ENCODE data around the gene VEPH1.

Gene VEPH1
- 0 reads per million in 3 donors for total RNA-seq

DNA sequence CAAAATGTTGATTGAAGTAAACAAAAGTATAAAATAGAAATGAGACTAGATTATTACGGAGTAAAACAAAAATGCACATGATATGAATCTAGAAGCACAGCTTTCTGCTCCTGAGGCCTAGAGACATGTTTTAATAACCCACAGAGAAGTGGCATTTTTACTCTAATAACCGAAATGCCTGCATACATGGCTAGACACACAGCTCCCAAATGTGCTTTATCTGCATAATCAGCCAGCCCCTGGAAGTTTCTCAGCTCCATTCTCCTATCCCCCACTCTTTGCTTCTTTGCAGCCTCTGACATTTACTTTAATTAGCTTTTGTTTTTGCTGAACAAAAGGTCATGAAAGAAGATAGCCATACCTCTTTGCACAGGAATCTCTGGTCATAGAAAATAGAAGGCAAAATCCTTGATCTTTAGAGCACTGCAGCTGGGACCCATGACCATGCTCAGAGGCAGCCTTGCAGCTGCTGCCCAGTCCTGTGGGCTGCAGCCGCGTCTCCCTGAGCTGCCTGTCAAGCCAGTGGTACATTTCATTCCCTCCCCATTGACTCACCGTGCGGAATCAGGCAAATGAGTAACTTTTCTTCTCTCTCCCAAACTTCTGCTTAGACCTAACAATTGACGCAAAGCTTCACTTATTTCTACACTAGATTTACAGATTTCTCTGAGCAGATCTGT lies at the start of gene VEPH1:
Gene VEPH1, minus strand, starts transcription at position 501 of the 680 bp plus-strand sequence. CDS start 8,067 bp downstream, outside the sequence.
- no peaks in the 10 kb centered on the region for H3K9me3 ChIP-seq (ENCODE audit: control insufficient read depth, low read length)
- H3K27me3 ChIP-seq (replicated peaks; ENCODE audit: control insufficient read depth, insufficient read depth, low read length, poor library complexity, severe bottlenecking), result no peaks in the 10 kb centered on the region
- DNase-seq, result no peak
- no peak within 1 kb of the TSS for H3K4me3 ChIP-seq (ENCODE audit: insufficient read depth, low read depth, low read length, poor library complexity, severe bottlenecking)
- no peak within 1 kb of the TSS for H3K27ac ChIP-seq (ENCODE audit: insufficient read depth, low read length, poor library complexity, severe bottlenecking)
- no peaks in the 10 kb centered on the region for H3K36me3 ChIP-seq (ENCODE audit: control insufficient read depth, insufficient read depth, low read length)
- H3K4me1 ChIP-seq (ENCODE audit: control insufficient read depth, insufficient read depth, low read length, poor library complexity, severe bottlenecking), result no peaks in the 10 kb centered on the region

DNA sequence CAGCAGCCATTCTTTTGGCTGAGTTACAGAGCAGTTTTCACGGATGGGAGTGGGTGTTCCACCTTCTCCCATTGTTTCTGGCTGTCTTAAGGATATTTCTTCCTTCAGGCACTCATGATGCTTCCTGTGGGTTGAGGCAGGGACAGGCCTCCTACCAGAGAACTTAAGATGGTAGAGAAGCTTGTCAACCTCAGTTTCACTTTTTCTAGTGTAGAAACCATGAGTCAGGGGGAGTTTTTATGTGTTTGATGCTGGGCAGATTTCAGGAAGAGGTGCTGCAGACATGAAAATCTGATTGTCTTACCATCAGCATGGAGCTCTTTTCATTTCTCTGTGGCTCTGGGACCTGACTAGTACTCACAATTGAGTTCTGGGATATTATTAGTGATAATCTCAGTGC lies 48.7 kb upstream of the VEPH1 start:
- DNase-seq, result no peak
- H3K36me3 ChIP-seq (ENCODE audit: control insufficient read depth, insufficient read depth, low read length), result no peaks in the 10 kb centered on the region
- no peaks in the 10 kb centered on the region for H3K27me3 ChIP-seq (replicated peaks; ENCODE audit: control insufficient read depth, insufficient read depth, low read length, poor library complexity, severe bottlenecking)
- H3K9me3 ChIP-seq (ENCODE audit: control insufficient read depth, low read length), result no peaks in the 10 kb centered on the region
- no peak overlapping the region for H3K27ac ChIP-seq (ENCODE audit: insufficient read depth, low read length, poor library complexity, severe bottlenecking)
- no peak overlapping the region for H3K4me3 ChIP-seq (ENCODE audit: insufficient read depth, low read depth, low read length, poor library complexity, severe bottlenecking)
- H3K4me1 ChIP-seq (ENCODE audit: control insufficient read depth, insufficient read depth, low read length, poor library complexity, severe bottlenecking), result no peaks in the 10 kb centered on the region

DNA sequence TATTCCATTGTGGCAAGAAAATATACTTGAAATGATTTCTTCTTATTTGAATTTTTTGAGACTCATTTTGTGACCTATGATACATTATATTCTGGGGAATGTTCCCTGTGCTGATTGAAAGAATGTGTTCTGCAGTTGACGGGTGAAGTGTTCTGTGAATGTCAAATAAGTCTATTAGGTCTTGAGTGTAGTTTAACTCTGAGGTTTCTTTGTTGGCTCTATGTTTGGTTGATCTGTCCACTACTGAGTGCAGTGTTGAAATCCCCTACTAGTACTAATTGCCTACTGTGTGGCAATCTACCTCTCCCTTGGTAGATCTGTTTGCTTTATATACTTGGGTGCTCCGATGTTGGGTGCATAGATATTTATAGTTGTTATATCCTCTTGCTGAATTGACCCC lies 46.3 kb upstream of the VEPH1 start:
- Histone ChIP-seq H3K27me3 (replicated peaks; ENCODE audit: control insufficient read depth, insufficient read depth, low read length, poor library complexity, severe bottlenecking) (no peaks in the 10 kb centered on the region), H3K4me3 (ENCODE audit: insufficient read depth, low read depth, low read length, poor library complexity, severe bottlenecking) (no peak overlapping the region), H3K9me3 (ENCODE audit: control insufficient read depth, low read length) (no peaks in the 10 kb centered on the region), H3K36me3 (ENCODE audit: control insufficient read depth, insufficient read depth, low read length) (no peaks in the 10 kb centered on the region), H3K4me1 (ENCODE audit: control insufficient read depth, insufficient read depth, low read length, poor library complexity, severe bottlenecking) (no peaks in the 10 kb centered on the region), H3K27ac (ENCODE audit: insufficient read depth, low read length, poor library complexity, severe bottlenecking) (no peak overlapping the region)
- no peak for DNase-seq

DNA sequence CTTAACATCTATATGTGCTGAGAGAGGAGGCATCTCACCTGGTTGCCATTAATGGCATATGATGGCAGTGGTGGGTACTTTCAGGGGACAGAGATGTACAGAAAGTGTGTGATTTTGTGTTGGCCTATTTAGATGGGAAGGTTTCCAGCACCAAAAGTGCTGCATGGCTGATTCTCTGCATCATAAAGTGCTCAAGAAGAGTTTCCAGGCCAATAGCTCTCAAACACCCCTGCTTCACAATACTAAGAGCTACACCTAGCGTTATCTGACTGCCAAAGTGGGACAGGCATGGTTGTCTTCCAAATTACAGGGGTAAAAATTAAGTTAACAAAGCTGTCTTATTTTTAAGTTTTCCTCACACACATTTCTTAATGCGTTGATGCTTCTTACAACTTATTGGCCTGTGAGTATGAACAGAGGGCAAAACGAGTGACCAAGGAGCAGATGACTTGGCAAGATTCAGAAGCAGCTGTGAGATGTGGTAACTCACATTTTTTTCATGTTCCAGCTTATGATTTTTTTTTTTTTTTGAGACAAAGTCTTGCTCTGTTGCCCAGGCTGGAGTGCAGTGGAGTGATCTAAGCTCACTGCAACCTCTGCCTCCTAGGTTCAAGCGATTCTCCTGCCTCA lies 41.4 kb upstream of the VEPH1 start:
- H3K9me3 ChIP-seq (ENCODE audit: control insufficient read depth, low read length), result no peaks in the 10 kb centered on the region

DNA sequence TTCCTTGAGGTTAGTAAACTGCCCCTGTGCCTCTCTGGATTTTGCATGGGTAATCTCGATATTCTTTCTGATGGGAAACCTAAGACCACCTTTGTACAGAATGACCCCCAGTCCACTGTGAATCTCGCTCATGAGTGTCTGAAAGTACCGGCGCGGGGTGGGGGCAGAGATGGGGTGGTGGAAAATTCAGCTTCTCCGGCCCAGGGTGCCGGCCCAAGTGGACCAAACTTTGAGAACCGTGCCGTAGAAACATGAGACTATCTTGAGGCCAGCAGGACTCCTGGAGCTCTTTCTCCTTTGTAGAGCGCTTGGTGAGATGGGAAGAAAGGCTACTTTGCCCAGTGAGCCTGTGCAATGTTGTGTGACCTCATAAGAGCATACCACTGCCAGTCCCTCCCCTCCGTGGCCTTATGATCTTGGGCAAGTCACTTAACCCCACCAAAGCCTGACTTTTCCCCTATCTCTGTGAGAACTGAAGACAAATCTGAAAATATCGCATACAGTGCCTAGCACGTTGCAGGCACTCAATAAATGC lies 40.4 kb upstream of the VEPH1 start:
- Histone ChIP-seq H3K36me3 (ENCODE audit: control insufficient read depth, insufficient read depth, low read length) (no peaks in the 10 kb centered on the region), H3K4me1 (ENCODE audit: control insufficient read depth, insufficient read depth, low read length, poor library complexity, severe bottlenecking) (no peaks in the 10 kb centered on the region), H3K9me3 (ENCODE audit: control insufficient read depth, low read length) (no peaks in the 10 kb centered on the region), H3K27me3 (replicated peaks; ENCODE audit: control insufficient read depth, insufficient read depth, low read length, poor library complexity, severe bottlenecking) (no peaks in the 10 kb centered on the region), H3K27ac (ENCODE audit: insufficient read depth, low read length, poor library complexity, severe bottlenecking) (no peak overlapping the region), H3K4me3 (ENCODE audit: insufficient read depth, low read depth, low read length, poor library complexity, severe bottlenecking) (no peak overlapping the region)
- no peak for DNase-seq

More for the DNA sequence above, 41.4 kb upstream of the VEPH1 start:
- Histone ChIP-seq H3K27me3 (replicated peaks; ENCODE audit: control insufficient read depth, insufficient read depth, low read length, poor library complexity, severe bottlenecking) (no peaks in the 10 kb centered on the region), H3K4me3 (ENCODE audit: insufficient read depth, low read depth, low read length, poor library complexity, severe bottlenecking) (no peak overlapping the region), H3K27ac (ENCODE audit: insufficient read depth, low read length, poor library complexity, severe bottlenecking) (no peak overlapping the region), H3K36me3 (ENCODE audit: control insufficient read depth, insufficient read depth, low read length) (no peaks in the 10 kb centered on the region), H3K4me1 (ENCODE audit: control insufficient read depth, insufficient read depth, low read length, poor library complexity, severe bottlenecking) (no peaks in the 10 kb centered on the region)
- DNase-seq, result no peak

DNA sequence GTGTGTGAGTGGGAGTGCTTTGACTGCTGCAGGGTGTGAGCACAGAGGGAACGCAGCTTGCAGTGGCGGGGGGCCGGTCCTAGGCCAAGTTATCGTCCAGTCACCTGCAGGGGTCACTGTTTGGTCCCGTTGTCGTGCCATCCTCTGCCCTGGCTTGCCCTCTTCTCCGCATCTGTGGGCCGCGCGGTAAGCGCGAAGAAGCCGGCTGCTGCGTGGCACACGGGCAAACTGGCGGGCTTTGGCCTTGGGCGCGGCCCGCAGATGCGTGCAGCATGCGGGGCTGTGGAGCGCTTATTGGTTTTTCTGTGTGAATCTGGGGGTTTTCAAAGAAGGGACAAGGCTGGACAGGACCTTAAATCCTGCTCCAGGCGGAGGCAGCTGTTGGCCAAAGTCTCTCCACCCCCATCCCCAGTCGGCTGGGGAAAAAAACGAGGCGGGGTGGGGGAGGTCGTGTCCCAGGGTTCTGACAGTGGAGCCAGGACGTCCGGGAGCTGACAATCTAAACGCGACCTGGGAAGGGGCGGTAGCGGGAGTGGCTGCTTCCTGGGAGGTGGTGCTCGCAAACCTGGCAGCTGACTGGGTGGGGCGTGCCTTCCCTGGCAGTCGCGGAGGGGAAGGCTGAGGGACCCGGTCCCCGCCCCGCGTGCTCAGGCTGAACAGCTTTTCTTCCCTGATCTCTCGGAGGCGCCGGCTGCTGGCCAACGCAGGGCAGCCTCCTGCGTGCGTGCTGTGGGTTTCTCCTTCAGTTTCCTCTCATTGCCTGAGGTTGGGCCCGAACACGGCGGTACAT lies 39.7 kb upstream of the VEPH1 start:
- H3K4me3 ChIP-seq (ENCODE audit: insufficient read depth, low read depth, low read length, poor library complexity, severe bottlenecking), result no peak overlapping the region
- no peak for DNase-seq
- no peaks in the 10 kb centered on the region for H3K9me3 ChIP-seq (ENCODE audit: control insufficient read depth, low read length)
- no peaks in the 10 kb centered on the region for H3K36me3 ChIP-seq (ENCODE audit: control insufficient read depth, insufficient read depth, low read length)
- H3K27me3 ChIP-seq (replicated peaks; ENCODE audit: control insufficient read depth, insufficient read depth, low read length, poor library complexity, severe bottlenecking), result no peaks in the 10 kb centered on the region
- H3K4me1 ChIP-seq (ENCODE audit: control insufficient read depth, insufficient read depth, low read length, poor library complexity, severe bottlenecking), result no peaks in the 10 kb centered on the region
- no peak overlapping the region for H3K27ac ChIP-seq (ENCODE audit: insufficient read depth, low read length, poor library complexity, severe bottlenecking)

DNA sequence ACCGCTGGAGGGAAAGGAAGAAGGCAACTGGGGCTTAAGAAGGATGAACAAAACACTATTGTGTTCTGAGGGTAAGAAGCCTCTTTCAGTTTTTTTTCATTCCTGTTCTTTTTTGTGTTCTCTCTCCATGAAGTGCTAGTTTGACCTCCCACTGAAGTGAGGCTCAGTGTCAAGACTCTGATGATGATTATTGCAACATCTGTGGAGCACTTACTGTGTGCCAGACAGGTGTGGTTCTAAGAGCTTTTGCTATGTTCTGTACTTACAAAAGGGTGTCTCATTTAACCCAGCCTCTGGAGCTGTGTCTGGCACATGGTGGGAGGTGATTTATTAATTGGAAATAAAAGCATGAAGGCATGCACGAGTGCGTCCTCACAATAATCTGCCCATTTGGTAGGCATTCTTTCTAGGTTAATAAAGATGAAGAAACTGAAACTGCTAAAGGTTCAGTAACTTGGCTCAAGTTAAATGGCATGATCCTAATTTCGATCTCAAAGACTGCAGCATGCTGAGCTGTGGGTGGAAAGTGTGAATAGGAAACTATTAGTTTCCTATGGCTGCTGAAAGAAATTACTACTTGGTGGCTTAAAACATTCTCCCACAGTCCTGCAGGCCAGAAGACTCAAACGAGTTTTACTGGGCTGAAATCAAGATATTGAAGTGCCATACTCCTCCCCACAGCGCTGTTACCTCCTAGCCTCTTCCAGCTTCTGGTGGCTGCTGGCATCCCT lies 38.5 kb upstream of the VEPH1 start:
- no peaks in the 10 kb centered on the region for H3K4me1 ChIP-seq (ENCODE audit: control insufficient read depth, insufficient read depth, low read length, poor library complexity, severe bottlenecking)
- H3K4me3 ChIP-seq (ENCODE audit: insufficient read depth, low read depth, low read length, poor library complexity, severe bottlenecking), result no peak overlapping the region
- no peak overlapping the region for H3K27ac ChIP-seq (ENCODE audit: insufficient read depth, low read length, poor library complexity, severe bottlenecking)
- no peaks in the 10 kb centered on the region for H3K27me3 ChIP-seq (replicated peaks; ENCODE audit: control insufficient read depth, insufficient read depth, low read length, poor library complexity, severe bottlenecking)
- H3K9me3 ChIP-seq (ENCODE audit: control insufficient read depth, low read length), result no peaks in the 10 kb centered on the region
- DNase-seq, result no peak
- no peaks in the 10 kb centered on the region for H3K36me3 ChIP-seq (ENCODE audit: control insufficient read depth, insufficient read depth, low read length)

DNA sequence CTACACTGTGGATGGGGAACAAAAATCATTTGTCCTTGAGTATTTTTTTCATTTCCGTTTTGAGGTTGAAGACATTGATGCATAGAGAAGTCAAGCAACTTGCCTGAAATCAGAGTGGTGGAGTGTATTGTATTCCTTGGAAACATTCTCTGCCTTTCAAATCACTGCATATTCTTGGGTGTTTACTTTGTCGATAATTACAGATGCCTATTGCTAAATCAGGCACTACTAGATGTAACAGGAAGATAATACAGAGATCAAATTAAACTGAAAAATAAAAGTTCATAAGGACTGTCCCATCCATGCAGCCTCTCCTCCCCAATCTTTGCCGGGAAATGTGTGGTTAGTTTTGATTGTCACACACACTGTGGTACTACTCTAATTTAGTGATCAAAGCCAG lies 37.4 kb upstream of the VEPH1 start:
- DNase-seq, result no peak
- no peaks in the 10 kb centered on the region for H3K36me3 ChIP-seq (ENCODE audit: control insufficient read depth, insufficient read depth, low read length)
- H3K9me3 ChIP-seq (ENCODE audit: control insufficient read depth, low read length), result no peaks in the 10 kb centered on the region
- H3K27me3 ChIP-seq (replicated peaks; ENCODE audit: control insufficient read depth, insufficient read depth, low read length, poor library complexity, severe bottlenecking), result no peaks in the 10 kb centered on the region
- no peak overlapping the region for H3K27ac ChIP-seq (ENCODE audit: insufficient read depth, low read length, poor library complexity, severe bottlenecking)
- no peaks in the 10 kb centered on the region for H3K4me1 ChIP-seq (ENCODE audit: control insufficient read depth, insufficient read depth, low read length, poor library complexity, severe bottlenecking)
- no peak overlapping the region for H3K4me3 ChIP-seq (ENCODE audit: insufficient read depth, low read depth, low read length, poor library complexity, severe bottlenecking)

DNA sequence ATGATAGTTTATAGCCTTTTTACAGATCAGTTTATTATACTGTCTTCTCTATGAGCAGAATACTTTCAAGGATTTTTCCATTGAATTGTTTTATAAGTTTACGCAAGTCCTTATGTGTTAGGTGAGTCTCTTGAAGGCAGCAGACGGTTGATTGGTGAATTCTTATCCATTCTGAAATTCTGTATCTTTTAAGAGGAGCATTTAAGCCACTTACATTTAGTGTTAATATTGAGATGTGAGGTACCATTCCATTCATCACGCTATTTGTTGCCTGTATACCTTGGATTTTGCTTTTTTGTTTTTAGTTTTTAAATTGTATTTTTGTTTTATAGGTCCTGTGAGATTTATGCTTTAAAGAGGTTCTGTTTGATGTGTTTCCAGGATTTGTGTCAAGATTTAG lies 32.5 kb upstream of the VEPH1 start:
- H3K4me1 ChIP-seq (ENCODE audit: control insufficient read depth, insufficient read depth, low read length, poor library complexity, severe bottlenecking), result no peaks in the 10 kb centered on the region
- H3K27me3 ChIP-seq (replicated peaks; ENCODE audit: control insufficient read depth, insufficient read depth, low read length, poor library complexity, severe bottlenecking), result no peaks in the 10 kb centered on the region
- H3K36me3 ChIP-seq (ENCODE audit: control insufficient read depth, insufficient read depth, low read length), result no peaks in the 10 kb centered on the region
- no peak for DNase-seq
- H3K4me3 ChIP-seq (ENCODE audit: insufficient read depth, low read depth, low read length, poor library complexity, severe bottlenecking), result no peak overlapping the region
- H3K27ac ChIP-seq (ENCODE audit: insufficient read depth, low read length, poor library complexity, severe bottlenecking), result no peak overlapping the region
- no peaks in the 10 kb centered on the region for H3K9me3 ChIP-seq (ENCODE audit: control insufficient read depth, low read length)

All from effector memory CD4-positive, alpha-beta T cell (primary cell).